ENCODE data around the gene SNUPN. TPM values are rescaled to one million over a fixed set of nuclear protein-coding genes. Genes with fewer than 3 reads are reported as not detected.

Gene SNUPN
- total RNA-seq, 2 experiments from 2014 or later, result 34.1 to 34.8 TPM

DNA sequence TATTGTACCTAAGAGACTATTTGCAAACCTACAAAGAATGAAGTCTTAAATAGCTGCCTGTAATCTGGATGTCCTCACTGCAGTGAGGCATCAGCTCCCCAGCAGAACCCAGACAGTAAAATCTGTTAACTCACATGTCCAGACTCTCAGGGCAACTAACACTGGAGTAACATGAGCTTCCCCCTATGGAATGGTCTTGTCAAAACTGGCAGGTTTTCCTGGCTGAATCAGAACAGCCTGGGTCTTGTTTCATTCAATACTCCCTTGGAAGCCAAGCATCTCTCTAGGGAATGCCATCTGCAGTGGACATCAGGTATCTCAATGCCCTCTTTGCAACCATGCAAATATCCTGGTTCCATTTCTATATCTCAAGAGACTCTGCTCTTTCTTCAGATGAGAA, 70.8 kb downstream of the SNUPN start:
- H3K27me3 Mint-ChIP-seq, result no peaks in the 10 kb centered on the region
- peaks cover 11% of the 10 kb centered on the region for H3K4me1 Mint-ChIP-seq
- no peaks in the 10 kb centered on the region for H3K9me3 Mint-ChIP-seq
- peaks cover 4% of the 10 kb centered on the region for H3K36me3 Mint-ChIP-seq
- H3K27ac Mint-ChIP-seq, result no peak overlapping the region
- DNase-seq, result no peak
- H3K4me3 Mint-ChIP-seq, result no peak overlapping the region

DNA sequence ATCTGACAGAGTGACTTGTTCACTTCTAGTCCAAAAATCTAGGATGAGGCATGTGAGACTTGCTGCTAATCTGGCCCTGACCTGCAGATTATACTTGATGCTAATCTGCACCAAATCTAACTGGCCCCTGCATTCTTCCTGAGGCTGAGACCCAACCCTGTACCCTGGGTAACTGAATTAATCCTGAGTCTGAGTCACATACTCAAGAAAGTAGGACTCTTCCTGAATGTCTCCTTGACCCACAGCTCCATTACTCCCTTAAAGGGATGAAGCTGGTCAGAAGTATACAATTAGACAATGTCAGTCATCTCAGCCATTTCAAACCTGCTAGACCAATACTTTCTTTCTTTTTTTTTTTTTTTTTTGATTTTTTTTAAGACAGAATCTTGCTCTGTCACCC, 71.9 kb downstream of the SNUPN start:
- Mint-ChIP-seq H3K27ac (no peak overlapping the region), H3K36me3 (no peaks in the 10 kb centered on the region), H3K4me1 (peaks cover 11% of the 10 kb centered on the region), H3K27me3 (no peaks in the 10 kb centered on the region), H3K9me3 (no peaks in the 10 kb centered on the region), H3K4me3 (no peak overlapping the region)
- DNase-seq, result no peak

DNA sequence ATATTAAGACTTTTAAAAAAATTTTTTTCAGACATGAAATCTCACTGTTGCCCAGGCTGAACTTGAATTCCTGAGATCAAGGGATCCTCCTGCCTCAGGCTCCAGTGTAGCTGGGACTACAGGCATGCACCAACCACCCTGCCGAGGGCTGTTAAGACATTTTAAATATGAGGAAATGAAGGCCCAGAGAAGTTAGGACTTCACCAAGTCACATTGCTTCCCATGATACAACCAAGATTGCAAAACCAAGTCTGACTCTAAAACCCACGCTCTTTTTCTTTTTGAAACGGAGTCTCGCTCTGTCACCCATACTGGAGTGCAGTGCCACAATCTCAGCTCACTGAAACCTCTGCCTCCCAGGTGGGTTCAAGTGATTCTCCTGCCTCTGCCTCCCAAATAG, 74.4 kb downstream of the SNUPN start:
- Mint-ChIP-seq H3K27me3 (no peaks in the 10 kb centered on the region), H3K36me3 (no peaks in the 10 kb centered on the region), H3K9me3 (no peaks in the 10 kb centered on the region), H3K27ac (no peak overlapping the region), H3K4me3 (no peak overlapping the region), H3K4me1 (peaks cover 11% of the 10 kb centered on the region)
- DNase-seq, result no peak

Other genes starting within 250 kb of the SNUPN start
- 10 to 100 TPM; 74.2 to 77.0 TPM for gene SIN3A, start 174.0 kb downstream of the SNUPN start, total RNA-seq
- gene PTPN9, start 46.4 kb downstream of the SNUPN start, total RNA-seq, result 10 to 100 TPM; 12.1 to 13.2 TPM
- 100 to 1,000 TPM; 132 to 134 TPM for gene IMP3, start 14.5 kb upstream of the SNUPN start, total RNA-seq
- 1 to 10 TPM; 2.6 to 3.3 TPM for gene SNX33, start 22.2 kb upstream of the SNUPN start, total RNA-seq
- gene CSPG4, start 87.1 kb upstream of the SNUPN start, total RNA-seq, result not detected
- gene UBE2Q2, start 217.7 kb upstream of the SNUPN start, total RNA-seq, result 10 to 100 TPM; 17.6 to 18.8 TPM

Data from activated naive CD8-positive, alpha-beta T cell treated with anti-CD3 and anti-CD28 coated beads for 36 hours (primary cell).